DMS79 (cell line): Measurements from ENCODE around the gene AFDN.

Experiments
- DNase-seq: peaks from one replicate; lab custom pipeline; 2025; lab: John Stamatoyannopoulos, UW

The AFDN gene

GRCh38 chr6:167979436-167980139, 152.9 kb downstream of the AFDN start:
- DNase-seq, result no peak

DNA sequence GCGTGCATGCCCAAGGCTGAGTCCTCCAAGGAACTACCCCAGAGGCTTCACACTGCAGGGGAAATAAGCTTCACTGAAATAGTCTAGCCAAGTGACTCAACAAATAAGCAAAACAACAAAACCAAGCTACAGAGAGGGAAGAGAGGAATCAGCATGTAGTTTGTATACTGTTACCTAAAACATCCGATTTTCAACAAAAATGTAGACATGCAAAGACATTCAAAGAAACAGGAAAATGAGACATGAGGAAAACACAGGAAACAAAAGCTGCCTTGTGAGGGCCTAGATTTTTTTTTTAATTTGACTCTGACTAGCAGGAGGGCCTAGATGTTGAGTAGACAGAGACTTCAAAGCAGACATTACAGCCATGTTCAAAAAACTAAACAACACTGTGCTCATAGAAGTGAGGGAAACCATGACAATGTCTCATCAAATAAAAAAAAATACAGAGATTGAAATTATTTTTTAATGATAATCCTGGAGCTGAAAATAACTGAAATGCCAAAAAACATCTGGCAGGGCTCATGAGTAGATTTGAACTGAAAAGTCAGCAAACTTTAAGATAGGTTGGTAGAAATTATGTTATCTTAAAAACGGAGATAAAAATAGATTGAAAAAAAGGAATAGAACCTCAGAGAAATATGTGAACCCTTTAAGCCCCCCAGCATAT, 154.3 kb downstream of the AFDN start:
- DNase-seq, result no peak

GRCh38 chr6:167981916-167982462, 155.3 kb downstream of the AFDN start:
- DNase-seq, result no peak

DNA sequence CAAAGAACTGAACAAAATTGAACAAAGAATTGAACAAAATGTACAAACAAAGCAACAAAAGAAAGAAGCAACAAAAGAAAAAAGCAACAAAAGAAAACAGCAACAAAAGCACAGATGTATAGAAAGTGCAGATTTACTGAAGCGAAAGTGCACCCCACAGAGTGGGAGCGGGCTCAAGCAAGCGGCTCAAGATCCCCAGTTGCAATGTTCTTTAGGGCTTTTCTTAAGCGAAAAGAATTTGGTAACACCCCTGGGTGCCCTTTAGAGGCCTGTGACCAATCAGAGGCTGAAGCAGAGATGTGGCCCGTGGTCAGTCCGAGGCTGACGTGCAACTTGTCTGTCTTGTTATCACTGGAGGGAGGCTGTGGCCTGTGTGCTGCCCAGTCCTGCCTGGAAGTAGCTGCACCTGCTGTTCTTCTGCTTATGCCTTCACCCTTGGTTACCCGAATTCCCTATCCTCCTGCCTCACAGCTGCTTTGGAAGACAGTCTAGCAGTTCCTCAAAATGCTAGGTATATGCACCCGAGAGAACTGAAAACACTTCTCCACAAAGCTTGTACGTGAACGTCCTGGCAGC, 157.5 kb downstream of the AFDN start:
- no peak for DNase-seq

GRCh38 chr6:167984876-167985604, 158.3 kb downstream of the AFDN start:
- DNase-seq, result no peak

GRCh38 chr6:167985911-167986595, 159.3 kb downstream of the AFDN start:
- no peak for DNase-seq

DNA sequence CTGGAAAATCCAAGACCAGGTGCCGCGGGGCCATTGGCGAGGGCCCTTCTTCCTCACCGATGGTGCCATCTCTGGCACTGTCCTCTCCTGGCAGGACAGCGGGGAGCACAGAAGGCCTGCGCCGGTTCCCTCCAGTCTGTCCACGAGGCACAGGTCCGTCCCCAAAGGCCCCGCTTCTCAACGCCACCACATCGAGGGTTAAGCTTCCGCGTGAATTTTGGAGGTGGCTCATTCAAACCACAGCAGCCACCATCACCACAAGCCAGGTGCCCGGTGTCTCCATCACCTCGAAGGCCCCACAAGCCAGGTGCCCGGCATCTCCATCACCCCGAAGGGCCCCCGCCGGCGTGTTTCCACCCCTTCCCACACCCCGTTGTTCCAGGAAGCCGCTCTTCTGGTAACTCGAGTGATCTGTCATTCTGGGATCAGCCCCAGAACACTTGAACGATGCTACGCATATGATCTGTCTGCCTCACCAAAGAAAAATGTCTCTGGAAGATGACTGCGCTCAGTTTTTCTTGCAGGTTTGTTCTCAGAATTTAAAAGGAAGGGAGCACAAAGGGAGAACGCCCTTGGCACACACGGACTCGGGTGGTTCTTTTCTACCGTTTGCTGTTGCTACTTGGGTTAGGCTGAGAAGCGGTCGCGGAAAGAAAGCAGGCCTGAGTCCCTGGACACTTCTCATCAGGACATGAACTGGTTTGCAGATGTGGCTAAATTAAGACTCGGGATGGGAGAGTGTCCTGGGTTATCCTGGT, 160.9 kb downstream of the AFDN start:
- DNase-seq, result no peak

- DNase-seq, result no peak
Observed at GRCh38 chr6:167988154-167988495, 161.4 kb downstream of the AFDN start.

- no peak for DNase-seq
Observed at GRCh38 chr6:167988945-167989841, 162.5 kb downstream of the AFDN start.

GRCh38 chr6:167990016-167990945, 163.6 kb downstream of the AFDN start:
- DNase-seq, result no peak

DNA sequence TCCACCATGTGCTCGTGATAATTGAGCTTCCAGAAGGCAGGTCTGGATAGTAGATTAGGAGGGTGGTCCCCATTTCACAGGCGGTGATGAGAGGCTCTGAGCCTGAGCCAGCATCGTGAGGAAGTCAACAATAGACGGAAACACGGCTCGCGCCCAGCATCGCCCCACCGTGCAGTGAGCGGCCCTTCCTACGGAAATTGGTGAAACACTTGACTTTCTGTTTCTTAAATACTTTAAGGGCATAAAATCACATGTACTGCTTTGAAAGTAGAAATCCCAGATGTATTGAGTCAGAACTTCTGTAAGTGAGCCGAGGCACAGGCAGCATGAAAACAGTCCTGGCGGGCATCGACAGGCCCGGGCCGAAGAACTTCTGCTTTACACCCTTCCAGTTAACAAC, 166.5 kb downstream of the AFDN start:
- no peak for DNase-seq

DNA sequence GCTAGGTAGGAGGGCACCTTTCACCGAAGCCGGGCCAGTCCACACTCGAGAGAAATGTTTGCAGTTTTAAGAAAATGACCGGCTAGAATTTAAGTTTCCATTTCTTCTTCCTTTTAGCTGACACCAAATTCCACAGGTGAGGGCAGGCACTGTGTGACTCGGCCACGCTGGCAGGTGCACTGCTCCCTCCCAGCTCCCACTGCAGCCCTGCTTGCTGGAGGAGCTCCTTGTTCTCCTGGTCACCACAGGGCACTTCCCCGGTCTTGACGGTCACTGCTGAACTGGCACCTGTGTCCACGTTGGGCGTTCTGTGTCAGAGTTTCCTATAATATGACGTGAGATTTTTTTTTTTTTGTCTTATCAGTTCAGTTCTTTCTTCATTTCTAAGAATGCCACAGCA, 167.1 kb downstream of the AFDN start:
- no peak for DNase-seq

- no peak for DNase-seq
Observed at GRCh38 chr6:167995302-167995701, 168.6 kb downstream of the AFDN start.

DNA sequence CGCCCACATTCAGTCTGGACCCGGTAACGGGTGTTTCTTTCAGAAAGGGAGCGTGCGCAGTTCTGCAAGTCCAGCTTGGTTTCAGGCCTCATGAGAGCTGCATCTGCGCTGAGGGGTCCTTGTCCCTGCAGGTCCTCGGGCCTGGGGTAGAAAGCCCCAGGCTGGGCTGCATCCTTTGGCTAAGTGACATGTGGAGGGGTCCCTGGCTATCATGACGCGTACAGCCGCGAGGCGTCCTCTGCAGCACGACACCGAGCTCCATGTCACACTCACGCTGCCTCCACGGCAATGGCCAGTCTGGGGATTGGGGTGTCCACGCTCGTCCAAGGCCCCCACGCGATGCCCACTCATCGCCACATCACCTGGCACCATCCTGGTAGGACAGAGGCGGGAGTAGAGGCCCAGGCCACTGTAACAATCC, 169.0 kb downstream of the AFDN start:
- no peak for DNase-seq

- DNase-seq, result no peak
Observed at GRCh38 chr6:167996424-167997199, 169.9 kb downstream of the AFDN start.

DNA sequence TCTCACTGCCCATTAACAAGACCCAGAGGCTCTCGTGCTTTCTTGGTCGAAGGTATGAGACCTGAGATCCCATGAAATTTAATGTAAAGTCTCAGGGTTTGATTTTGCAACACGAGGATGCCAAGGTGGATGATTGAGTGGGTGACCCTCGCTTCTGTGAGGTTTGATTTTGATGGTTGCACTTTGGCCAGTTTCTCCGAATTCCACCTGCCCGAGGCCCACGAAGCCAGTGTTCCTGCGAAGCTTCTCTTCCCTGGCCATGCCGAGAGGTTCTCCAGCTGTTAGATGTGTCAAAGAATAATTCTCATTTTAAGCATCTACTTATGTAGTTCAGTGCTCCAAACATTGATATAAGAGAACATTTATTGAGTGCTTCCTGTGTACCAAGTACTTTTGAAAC, 170.9 kb downstream of the AFDN start, which contains the start of gene KIF25:
Gene KIF25 (plus strand): TSS at position 30 of the 400 bp plus-strand sequence. CDS start 31,915 bp downstream, outside the sequence.
- DNase-seq, result no peak

DNA sequence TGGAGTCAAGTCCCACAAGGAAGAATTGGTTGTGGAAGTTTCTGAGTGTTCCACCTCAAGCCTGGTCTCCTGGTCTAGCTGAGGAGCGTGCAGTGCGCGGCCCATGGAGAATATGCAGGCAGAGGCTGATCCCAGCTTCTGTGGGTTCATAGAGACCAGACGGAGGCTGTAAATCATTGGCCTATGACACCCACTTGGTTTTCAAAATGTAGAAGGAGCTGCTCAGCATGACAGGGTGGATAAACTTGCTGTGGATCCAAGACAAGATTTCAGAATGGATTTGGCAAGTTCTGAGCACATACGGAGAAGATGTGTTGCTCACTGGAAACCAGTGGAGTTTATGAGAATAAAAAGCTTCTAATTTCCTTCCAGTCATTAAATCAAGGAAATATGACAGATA, 171.5 kb downstream of the AFDN start:
- no peak for DNase-seq
